A549 (cell line): ENCODE measurements around the gene MERTK.

Experiments used
- CHD2 ChIP-seq: fragments of 150-350 bp; IDR thresholded peaks from 2 replicates; pipeline ENCODE4 v1.6.1; 2014; ENCODE audit warnings: low read length; ENCODE audit not compliant: partially characterized antibody
- EP300 ChIP-seq, 2 experiments: fragments of >200 bp; sonication (Bioruptor Twin); formaldehyde crosslinking; IDR thresholded peaks; 2 replicates in 1 of 2; 3 replicates in 1 of 2; pipeline ENCODE4 v1.6.1; 2016 to 2017
- HOXB5 ChIP-seq: fragments of 250-450 bp; sonication (Bioruptor Pico); IDR thresholded peaks from 2 replicates; pipeline ENCODE4 v1.5.0; 2020; ENCODE audit warnings: mild to moderate bottlenecking, moderate library complexity
- JUNB ChIP-seq: fragments of >200 bp; sonication (Bioruptor Twin); formaldehyde crosslinking; IDR thresholded peaks from 2 replicates; pipeline ENCODE4 v1.6.1; 2016
- POLR2A ChIP-seq: IDR thresholded peaks from 2 replicates; pipeline ENCODE4 v1.6.1; 2012; ENCODE audit warnings: mild to moderate bottlenecking, low read length
- SMC3 ChIP-seq: fragments of >200 bp; sonication (Bioruptor Twin); formaldehyde crosslinking; IDR thresholded peaks from 3 replicates; pipeline ENCODE4 v1.6.1; 2018; ENCODE audit warnings: inconsistent platforms
- TF ChIP-seq, protein P1 (sequence below): fragments of >200 bp; sonication (Bioruptor Twin); formaldehyde crosslinking; IDR thresholded peaks from 3 replicates; pipeline ENCODE4 v1.5.1; 2016
- TF ChIP-seq, protein P2 (sequence below): fragments of 250-450 bp; sonication (Bioruptor Pico); IDR thresholded peaks from 2 replicates; pipeline ENCODE4 v1.5.0; 2021; ENCODE audit warnings: mild to moderate bottlenecking, moderate library complexity, borderline replicate concordance

DNA sequence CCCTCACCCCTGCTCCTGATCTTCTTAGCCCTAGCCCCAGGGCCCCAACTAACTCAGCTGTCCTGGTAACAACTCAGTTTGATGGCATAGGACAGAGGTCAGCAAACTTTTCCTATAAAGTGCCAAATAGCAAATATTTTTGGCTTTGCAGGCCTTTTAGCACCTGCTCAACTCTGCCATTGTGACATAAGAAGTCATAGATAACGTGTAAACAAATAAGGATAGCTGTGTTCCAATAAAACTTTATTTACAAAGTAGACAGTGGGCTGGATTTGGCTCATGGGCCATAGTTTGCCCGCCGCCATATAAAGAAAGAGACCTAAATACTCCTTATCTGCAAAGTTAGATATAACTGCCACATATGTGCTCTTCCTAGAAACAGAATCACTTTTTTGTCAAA lies 129.4 kb downstream of the MERTK start:
- TF ChIP-seq POLR2A, result no peak
- TF ChIP-seq HOXB5, result no peak
- TF ChIP-seq, protein P1, sequence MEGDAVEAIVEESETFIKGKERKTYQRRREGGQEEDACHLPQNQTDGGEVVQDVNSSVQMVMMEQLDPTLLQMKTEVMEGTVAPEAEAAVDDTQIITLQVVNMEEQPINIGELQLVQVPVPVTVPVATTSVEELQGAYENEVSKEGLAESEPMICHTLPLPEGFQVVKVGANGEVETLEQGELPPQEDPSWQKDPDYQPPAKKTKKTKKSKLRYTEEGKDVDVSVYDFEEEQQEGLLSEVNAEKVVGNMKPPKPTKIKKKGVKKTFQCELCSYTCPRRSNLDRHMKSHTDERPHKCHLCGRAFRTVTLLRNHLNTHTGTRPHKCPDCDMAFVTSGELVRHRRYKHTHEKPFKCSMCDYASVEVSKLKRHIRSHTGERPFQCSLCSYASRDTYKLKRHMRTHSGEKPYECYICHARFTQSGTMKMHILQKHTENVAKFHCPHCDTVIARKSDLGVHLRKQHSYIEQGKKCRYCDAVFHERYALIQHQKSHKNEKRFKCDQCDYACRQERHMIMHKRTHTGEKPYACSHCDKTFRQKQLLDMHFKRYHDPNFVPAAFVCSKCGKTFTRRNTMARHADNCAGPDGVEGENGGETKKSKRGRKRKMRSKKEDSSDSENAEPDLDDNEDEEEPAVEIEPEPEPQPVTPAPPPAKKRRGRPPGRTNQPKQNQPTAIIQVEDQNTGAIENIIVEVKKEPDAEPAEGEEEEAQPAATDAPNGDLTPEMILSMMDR, result no peak
- TF ChIP-seq JUNB, result no peak
- TF ChIP-seq CHD2, result no peak
- no peak for TF ChIP-seq EP300 (IDR thresholded peaks at IDR 0.05)
- TF ChIP-seq SMC3, result no peak
- TF ChIP-seq, protein P2, sequence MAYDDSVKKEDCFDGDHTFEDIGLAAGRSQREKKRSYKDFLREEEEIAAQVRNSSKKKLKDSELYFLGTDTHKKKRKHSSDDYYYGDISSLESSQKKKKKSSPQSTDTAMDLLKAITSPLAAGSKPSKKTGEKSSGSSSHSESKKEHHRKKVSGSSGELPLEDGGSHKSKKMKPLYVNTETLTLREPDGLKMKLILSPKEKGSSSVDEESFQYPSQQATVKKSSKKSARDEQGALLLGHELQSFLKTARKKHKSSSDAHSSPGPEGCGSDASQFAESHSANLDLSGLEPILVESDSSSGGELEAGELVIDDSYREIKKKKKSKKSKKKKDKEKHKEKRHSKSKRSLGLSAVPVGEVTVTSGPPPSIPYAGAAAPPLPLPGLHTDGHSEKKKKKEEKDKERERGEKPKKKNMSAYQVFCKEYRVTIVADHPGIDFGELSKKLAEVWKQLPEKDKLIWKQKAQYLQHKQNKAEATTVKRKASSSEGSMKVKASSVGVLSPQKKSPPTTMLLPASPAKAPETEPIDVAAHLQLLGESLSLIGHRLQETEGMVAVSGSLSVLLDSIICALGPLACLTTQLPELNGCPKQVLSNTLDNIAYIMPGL (CRISPR knock-in tag), result no peak
